Measurements from ENCODE around the gene SLC6A17. TPM values are rescaled to one million over a fixed set of nuclear protein-coding genes. Genes with fewer than 3 reads are reported as not detected.

Gene SLC6A17
- total RNA-seq, 4 donors from 2014 or later = 5.2 to 18.6 (median 8.0) TPM

DNA sequence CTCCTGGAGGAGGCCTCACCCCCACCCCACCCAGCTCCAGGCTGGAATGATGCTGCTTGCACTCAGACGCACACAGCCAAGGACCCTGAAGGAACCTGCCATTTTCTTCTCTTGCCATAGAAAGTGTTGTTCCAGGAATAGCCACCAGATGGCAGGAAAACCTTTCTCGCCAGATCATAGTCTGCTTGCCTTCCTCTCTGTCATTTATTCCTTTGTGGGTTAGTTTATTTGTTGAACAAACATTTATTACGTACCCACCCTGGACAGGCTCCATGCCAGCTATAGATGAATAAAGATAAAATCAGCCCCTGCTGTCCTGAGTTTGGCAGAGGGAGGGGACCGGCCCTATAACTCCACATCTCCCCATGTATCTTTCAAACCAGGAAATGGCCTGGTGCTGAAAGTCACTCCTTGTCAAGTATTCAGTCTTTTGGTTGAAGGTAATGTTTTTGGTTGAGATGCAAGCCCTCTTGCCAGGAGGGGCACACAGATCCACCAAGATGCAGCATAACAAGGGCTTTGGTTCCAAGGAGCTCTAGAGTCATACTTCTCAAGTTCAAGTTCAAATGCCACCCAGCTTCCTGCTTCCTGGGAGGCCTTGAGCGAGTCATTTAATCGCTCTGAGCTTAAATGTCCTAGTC, 52.8 kb downstream of the SLC6A17 start:
- WGBS = 36% methylated on average over 6 of the region's 6 CpGs

DNA sequence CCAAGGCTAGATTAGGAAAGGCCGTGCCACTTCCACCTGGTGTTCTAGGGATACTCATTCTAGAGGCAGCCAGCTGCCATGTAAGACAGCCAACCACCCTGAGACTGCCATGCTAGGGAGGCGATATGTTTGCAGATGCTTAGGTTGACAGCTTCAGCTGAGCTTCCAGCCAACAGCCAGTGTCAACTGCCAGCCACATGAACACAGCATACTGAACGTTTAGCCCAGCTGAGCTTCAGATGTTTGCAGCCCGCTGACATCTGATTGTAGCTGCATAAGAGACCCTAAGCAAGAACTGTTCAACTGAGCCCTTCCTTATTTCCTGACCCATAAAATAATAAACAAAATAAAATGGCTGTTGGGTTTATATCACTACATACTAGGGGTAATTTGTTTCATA, 54.9 kb downstream of the SLC6A17 start:
- no peaks in the 10 kb centered on the region for H3K27me3 ChIP-seq

More for the DNA sequence above, 52.8 kb downstream of the SLC6A17 start:
- no peak for DNase-seq (ENCODE audit: low spot score in 2 of 2)
- H3K4me1 ChIP-seq = no peaks in the 10 kb centered on the region
- no peaks in the 10 kb centered on the region for H3K9me3 ChIP-seq
- no peaks in the 10 kb centered on the region for H3K27me3 ChIP-seq
- H3K27ac ChIP-seq = no peak overlapping the region
- H3K36me3 ChIP-seq = no peaks in the 10 kb centered on the region
- H3K4me3 ChIP-seq = no peak overlapping the region
- TF ChIP-seq, protein P1, sequence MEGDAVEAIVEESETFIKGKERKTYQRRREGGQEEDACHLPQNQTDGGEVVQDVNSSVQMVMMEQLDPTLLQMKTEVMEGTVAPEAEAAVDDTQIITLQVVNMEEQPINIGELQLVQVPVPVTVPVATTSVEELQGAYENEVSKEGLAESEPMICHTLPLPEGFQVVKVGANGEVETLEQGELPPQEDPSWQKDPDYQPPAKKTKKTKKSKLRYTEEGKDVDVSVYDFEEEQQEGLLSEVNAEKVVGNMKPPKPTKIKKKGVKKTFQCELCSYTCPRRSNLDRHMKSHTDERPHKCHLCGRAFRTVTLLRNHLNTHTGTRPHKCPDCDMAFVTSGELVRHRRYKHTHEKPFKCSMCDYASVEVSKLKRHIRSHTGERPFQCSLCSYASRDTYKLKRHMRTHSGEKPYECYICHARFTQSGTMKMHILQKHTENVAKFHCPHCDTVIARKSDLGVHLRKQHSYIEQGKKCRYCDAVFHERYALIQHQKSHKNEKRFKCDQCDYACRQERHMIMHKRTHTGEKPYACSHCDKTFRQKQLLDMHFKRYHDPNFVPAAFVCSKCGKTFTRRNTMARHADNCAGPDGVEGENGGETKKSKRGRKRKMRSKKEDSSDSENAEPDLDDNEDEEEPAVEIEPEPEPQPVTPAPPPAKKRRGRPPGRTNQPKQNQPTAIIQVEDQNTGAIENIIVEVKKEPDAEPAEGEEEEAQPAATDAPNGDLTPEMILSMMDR (IDR thresholded peaks at IDR 0.05) = peak; percentile 79 to 82
- TF ChIP-seq EP300 (IDR thresholded peaks at IDR 0.05) (no peak), POLR2AphosphoS5 (IDR thresholded peaks at IDR 0.05) (no peak), POLR2A (IDR thresholded peaks at IDR 0.05) (no peak)

DNA sequence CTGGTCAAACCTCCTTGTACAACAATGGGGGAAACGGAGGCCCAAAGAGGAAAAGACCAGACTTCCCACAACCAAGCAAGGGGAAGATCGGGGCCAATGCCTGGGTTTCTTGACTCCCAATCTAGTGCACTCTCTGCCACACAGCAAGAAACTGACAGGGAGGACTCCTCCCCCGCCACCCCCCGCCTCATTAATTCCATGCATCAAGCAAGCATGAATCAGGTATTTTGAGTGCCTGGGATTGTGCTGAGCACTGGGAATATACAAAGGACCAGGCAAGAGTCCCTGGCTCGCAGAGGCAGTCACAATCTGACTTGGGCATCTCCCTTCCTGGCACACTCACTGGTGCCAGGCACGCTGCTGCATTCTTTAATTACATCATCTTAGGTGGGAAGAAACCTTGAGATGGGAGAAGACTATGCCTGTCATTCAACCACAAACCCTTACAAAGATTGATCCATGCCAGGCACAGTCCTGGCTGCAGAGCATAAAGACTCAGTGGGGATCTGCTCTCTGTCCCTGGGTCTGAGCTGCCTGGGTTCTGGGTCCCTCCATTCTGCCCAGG, 55.4 kb downstream of the SLC6A17 start:
- Histone ChIP-seq H3K36me3 (no peaks in the 10 kb centered on the region), H3K4me1 (peaks cover 16% of the 10 kb centered on the region), H3K27ac (no peak overlapping the region), H3K27me3 (no peaks in the 10 kb centered on the region), H3K4me3 (no peak overlapping the region), H3K9me3 (no peaks in the 10 kb centered on the region)
- TF ChIP-seq EP300 (IDR thresholded peaks at IDR 0.05) (no peak), POLR2A (IDR thresholded peaks at IDR 0.05) (no peak), POLR2AphosphoS5 (IDR thresholded peaks at IDR 0.05) (no peak)
- TF ChIP-seq, protein P1 (IDR thresholded peaks at IDR 0.05) = no peak
- 81% methylated on average over 5 of the region's 6 CpGs for WGBS
- no peak for DNase-seq (ENCODE audit: low spot score in 2 of 2)

More for the DNA sequence above, 54.9 kb downstream of the SLC6A17 start:
- no peak for TF ChIP-seq EP300 (IDR thresholded peaks at IDR 0.05)
- peaks cover 11% of the 10 kb centered on the region for H3K4me1 ChIP-seq
- no peak overlapping the region for H3K27ac ChIP-seq
- H3K9me3 ChIP-seq = no peaks in the 10 kb centered on the region
- no peak overlapping the region for H3K4me3 ChIP-seq
- WGBS = 71% methylated on average over 4 of the region's 4 CpGs
- no peaks in the 10 kb centered on the region for H3K36me3 ChIP-seq
- no peak for DNase-seq (ENCODE audit: low spot score in 2 of 2)

DNA sequence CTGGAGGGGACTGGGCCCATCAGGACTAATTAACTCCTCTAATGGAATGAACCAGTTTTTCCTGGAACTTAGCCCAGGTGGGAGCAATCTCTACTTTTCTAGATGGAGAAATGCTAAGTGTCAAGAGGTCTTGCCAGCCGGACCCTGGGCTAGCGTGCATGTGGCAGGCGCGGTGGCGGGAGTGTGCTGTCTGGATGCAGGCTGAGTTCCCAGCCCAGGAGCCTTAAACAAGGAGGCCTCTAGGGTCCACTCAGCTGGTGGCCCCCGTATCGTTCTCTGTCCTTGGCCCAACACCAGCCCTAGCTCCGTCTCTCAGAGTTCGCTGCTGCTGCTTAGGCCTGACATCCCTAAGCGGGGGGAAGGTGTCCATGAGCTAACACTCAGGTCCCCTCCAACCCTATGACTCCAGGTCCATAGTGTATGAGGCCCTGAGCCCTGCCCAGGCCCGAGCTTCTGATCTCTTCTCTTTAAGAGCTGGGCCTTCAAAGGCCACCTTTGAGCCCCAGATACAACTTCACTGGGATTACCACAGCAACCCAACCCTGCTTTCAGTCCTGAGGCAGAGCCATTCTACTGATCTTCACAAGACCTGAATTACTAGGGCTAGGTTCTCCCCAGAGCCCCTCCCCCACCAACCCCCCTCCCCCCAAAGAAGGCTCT, 56.1 kb downstream of the SLC6A17 start:
- Histone ChIP-seq H3K4me1 (peaks cover 23% of the 10 kb centered on the region), H3K36me3 (no peaks in the 10 kb centered on the region), H3K27ac (no peak overlapping the region), H3K27me3 (no peaks in the 10 kb centered on the region), H3K9me3 (no peaks in the 10 kb centered on the region), H3K4me3 (no peak overlapping the region)
- WGBS = 95% methylated on average over 7 of the region's 11 CpGs
- no peak for DNase-seq (ENCODE audit: low spot score in 2 of 2)
- TF ChIP-seq POLR2A (IDR thresholded peaks at IDR 0.05) = no peak
- TF ChIP-seq, protein P1 (IDR thresholded peaks at IDR 0.05) = no peak
- TF ChIP-seq EP300 (IDR thresholded peaks at IDR 0.05) = no peak
- no peak for TF ChIP-seq POLR2AphosphoS5 (IDR thresholded peaks at IDR 0.05)

DNA sequence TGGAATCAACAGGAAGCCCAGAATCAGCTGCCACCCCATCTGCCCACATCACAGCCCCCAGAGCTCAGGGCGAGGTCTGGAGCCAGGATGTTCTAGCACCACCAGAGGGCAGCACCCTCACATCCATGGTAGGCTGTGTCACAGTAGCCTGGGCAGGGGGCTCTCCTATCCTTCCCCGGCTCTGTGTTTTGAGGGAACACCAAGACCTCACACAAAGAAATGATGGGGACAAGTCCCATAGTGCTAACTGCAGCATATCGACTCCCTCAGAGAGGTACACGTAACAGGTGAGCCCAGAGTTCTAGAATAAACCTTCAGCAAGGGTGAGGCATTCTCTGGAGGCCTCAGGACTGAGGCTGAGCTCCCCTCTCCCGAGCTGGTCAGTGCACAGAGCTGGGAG, 57.5 kb downstream of the SLC6A17 start:
- no peaks in the 10 kb centered on the region for H3K36me3 ChIP-seq
- H3K4me1 ChIP-seq = peaks cover 37% of the 10 kb centered on the region
- TF ChIP-seq POLR2A (IDR thresholded peaks at IDR 0.05) (no peak), POLR2AphosphoS5 (IDR thresholded peaks at IDR 0.05) (no peak), EP300 (IDR thresholded peaks at IDR 0.05) (no peak)
- TF ChIP-seq, protein P1 (IDR thresholded peaks at IDR 0.05) = peak; percentile 61 to 85
- H3K27ac ChIP-seq = no peak overlapping the region
- H3K27me3 ChIP-seq = no peaks in the 10 kb centered on the region
- no peaks in the 10 kb centered on the region for H3K9me3 ChIP-seq
- no peak for DNase-seq (ENCODE audit: low spot score in 2 of 2)
- 35% methylated on average over 4 of the region's 5 CpGs for WGBS
- H3K4me3 ChIP-seq = no peak overlapping the region
